ENCODE data around the gene NSUN2.

The NSUN2 gene

DNA sequence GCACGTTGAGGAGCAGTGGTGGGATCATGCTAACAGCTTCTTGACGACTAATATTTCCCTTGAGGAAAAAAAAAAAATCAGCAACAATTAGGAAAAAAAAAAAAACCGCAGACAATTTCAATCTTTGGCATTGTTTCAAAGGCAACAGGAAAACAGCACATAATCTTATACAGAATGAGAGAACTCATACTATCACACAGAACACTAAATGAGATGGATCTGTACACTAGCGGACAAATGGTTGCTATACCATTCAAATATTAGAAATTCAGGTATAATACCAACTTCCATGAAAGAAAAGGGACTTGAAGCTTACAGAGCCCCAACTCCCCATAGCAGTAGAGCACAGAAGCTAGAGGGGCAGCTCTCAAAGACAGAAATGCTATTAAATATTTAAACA is 9.6 kb downstream of the NSUN2 start:
- no peak overlapping the region for H3K27ac ChIP-seq (ENCODE audit: low read length)
- peaks cover 86% of the 10 kb centered on the region for H3K36me3 ChIP-seq (ENCODE audit: control insufficient read depth, low read depth, low read length)
- no peak overlapping the region for H3K4me3 ChIP-seq (ENCODE audit: low read length)

GRCh38 chr5:6616632-6617031 is 16.2 kb downstream of the NSUN2 start:
- Histone ChIP-seq H3K9ac (ENCODE audit: low read length) (no peak overlapping the region), H3K27ac (ENCODE audit: low read length) (no peak overlapping the region), H3K9me3 (ENCODE audit: control insufficient read depth, low read depth, low read length) (no peaks in the 10 kb centered on the region), H3K4me1 (ENCODE audit: control insufficient read depth, low read depth, low read length) (no peaks in the 10 kb centered on the region), H3K27me3 (ENCODE audit: control insufficient read depth, insufficient read depth, low read length) (no peaks in the 10 kb centered on the region), H3K4me3 (ENCODE audit: low read length) (no peak overlapping the region), H3K36me3 (ENCODE audit: control insufficient read depth, low read depth, low read length) (peaks cover 87% of the 10 kb centered on the region)

More for the DNA sequence above, 9.6 kb downstream of the NSUN2 start:
- Histone ChIP-seq H3K4me1 (ENCODE audit: control insufficient read depth, low read depth, low read length) (no peaks in the 10 kb centered on the region), H3K27me3 (ENCODE audit: control insufficient read depth, insufficient read depth, low read length) (no peaks in the 10 kb centered on the region), H3K9ac (ENCODE audit: low read length) (no peak overlapping the region), H3K9me3 (ENCODE audit: control insufficient read depth, low read depth, low read length) (no peaks in the 10 kb centered on the region)

DNA sequence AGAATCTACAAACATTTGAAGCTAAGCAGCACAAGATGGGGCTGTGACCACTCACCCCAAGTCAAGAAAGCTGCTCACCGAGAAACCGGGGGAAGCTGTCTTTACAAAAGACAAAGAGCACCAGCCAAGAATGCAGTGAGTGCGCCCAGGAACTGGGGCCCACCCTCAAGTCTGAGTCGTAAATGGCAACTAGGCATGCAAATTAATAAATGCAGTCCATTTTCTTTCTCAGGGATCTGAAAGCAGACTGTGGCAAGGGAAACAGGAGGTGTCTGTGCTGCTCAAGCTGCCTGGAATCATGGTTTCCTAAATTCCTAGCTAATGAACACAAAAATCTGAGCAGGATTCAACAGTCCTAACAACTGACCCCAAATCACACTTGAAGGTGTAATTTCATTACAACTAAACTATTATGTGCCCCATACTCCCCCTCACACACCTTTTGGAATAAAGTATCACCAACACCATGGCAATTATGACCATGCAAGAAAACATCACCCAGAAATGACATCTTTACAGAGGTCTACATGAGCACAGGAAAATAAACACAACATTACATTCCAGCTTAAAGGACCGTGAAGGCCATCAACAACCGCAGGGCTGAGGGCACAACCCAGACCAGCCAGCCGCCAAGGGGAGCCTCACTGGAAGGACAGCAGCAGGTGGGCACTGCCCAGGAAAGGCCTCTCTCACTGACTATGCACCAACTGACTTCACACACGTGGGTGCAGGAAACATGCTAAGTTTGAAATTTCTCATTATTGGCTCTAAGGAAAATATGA is 17.6 kb downstream of the NSUN2 start:
- Histone ChIP-seq H3K9ac (ENCODE audit: low read length) (no peak overlapping the region), H3K4me3 (ENCODE audit: low read length) (no peak overlapping the region), H3K36me3 (ENCODE audit: control insufficient read depth, low read depth, low read length) (peaks cover 91% of the 10 kb centered on the region), H3K27me3 (ENCODE audit: control insufficient read depth, insufficient read depth, low read length) (no peaks in the 10 kb centered on the region), H3K27ac (ENCODE audit: low read length) (no peak overlapping the region), H3K4me1 (ENCODE audit: control insufficient read depth, low read depth, low read length) (no peaks in the 10 kb centered on the region), H3K9me3 (ENCODE audit: control insufficient read depth, low read depth, low read length) (no peaks in the 10 kb centered on the region)

DNA sequence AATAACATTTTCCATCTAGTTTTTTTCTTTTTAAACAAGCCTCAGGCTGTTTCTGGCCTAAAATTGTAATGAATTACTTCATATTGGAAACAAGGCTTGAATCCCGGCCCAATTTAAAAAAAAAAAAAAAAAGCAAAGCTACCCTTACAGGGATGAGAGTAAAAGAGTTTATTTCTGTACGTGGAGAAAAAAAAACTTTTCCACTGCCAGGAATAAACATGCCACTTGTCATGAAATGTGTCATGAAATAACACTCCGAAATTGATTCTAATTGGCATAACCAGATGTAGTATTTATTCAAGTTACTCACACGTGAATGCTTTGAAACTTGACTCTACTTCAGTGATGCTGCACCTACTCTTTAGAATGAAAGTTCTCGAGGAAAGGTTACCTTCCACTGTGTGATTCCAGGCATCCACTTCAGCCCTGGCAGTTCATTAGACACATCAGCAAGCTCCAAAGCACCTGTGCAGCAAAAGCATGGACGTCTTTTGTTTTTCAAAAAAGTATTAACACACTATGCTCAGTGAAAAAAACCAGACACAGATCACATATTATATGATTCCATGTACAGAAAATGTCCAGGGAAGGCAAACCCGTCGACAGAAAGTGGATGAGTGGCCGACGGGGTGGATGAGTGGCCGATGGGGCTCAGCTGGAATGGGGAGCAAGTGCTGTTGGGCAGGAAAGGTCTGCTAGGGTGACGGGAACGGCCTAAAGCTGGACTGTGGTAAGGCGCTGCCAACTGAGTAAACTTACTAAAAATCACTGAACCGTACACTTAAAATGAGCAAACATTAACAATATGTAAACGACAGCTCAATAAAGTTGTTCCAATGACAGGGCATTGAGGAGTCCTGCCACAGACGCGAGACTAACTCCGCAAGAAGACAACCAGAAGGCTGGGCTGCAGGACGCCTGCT is 21.2 kb downstream of the NSUN2 start:
- Histone ChIP-seq H3K27me3 (ENCODE audit: control insufficient read depth, insufficient read depth, low read length) (no peaks in the 10 kb centered on the region), H3K36me3 (ENCODE audit: control insufficient read depth, low read depth, low read length) (peaks cover 91% of the 10 kb centered on the region), H3K4me1 (ENCODE audit: control insufficient read depth, low read depth, low read length) (no peaks in the 10 kb centered on the region), H3K4me3 (ENCODE audit: low read length) (no peak overlapping the region), H3K27ac (ENCODE audit: low read length) (no peak overlapping the region), H3K9ac (ENCODE audit: low read length) (no peak overlapping the region), H3K9me3 (ENCODE audit: control insufficient read depth, low read depth, low read length) (no peaks in the 10 kb centered on the region)

- no peaks in the 10 kb centered on the region for H3K27me3 ChIP-seq (ENCODE audit: control insufficient read depth, insufficient read depth, low read length)
- H3K27ac ChIP-seq (ENCODE audit: low read length), result no peak overlapping the region
- no peak overlapping the region for H3K9ac ChIP-seq (ENCODE audit: low read length)
- no peak overlapping the region for H3K4me3 ChIP-seq (ENCODE audit: low read length)
- no peaks in the 10 kb centered on the region for H3K4me1 ChIP-seq (ENCODE audit: control insufficient read depth, low read depth, low read length)
- peaks cover 98% of the 10 kb centered on the region for H3K36me3 ChIP-seq (ENCODE audit: control insufficient read depth, low read depth, low read length)
- H3K9me3 ChIP-seq (ENCODE audit: control insufficient read depth, low read depth, low read length), result no peaks in the 10 kb centered on the region
These were observed 24.8 kb downstream of the NSUN2 start for GRCh38 chr5:6608016-6608415.

DNA sequence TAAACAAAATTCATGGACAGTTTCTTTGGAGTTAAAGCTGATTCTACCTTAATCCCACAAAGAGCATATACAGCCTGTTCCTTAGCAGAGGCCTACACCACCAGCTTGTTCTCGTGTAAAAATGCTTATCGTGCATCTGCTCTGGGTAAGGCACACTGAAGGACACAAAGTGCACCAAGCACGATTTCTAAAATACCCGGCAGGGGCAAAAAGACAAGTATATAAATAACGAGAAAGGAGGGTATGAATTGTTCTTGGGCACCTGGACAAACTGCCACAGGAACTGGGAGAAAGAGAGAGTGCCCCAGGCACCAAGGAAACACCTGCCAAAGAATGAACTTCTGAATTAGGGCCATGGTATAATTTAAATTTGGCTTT is 25.3 kb downstream of the NSUN2 start:
- H3K27ac ChIP-seq (ENCODE audit: low read length), result no peak overlapping the region
- peaks cover 98% of the 10 kb centered on the region for H3K36me3 ChIP-seq (ENCODE audit: control insufficient read depth, low read depth, low read length)
- no peaks in the 10 kb centered on the region for H3K9me3 ChIP-seq (ENCODE audit: control insufficient read depth, low read depth, low read length)
- H3K4me1 ChIP-seq (ENCODE audit: control insufficient read depth, low read depth, low read length), result no peaks in the 10 kb centered on the region
- no peak overlapping the region for H3K4me3 ChIP-seq (ENCODE audit: low read length)
- no peaks in the 10 kb centered on the region for H3K27me3 ChIP-seq (ENCODE audit: control insufficient read depth, insufficient read depth, low read length)
- H3K9ac ChIP-seq (ENCODE audit: low read length), result no peak overlapping the region

DNA sequence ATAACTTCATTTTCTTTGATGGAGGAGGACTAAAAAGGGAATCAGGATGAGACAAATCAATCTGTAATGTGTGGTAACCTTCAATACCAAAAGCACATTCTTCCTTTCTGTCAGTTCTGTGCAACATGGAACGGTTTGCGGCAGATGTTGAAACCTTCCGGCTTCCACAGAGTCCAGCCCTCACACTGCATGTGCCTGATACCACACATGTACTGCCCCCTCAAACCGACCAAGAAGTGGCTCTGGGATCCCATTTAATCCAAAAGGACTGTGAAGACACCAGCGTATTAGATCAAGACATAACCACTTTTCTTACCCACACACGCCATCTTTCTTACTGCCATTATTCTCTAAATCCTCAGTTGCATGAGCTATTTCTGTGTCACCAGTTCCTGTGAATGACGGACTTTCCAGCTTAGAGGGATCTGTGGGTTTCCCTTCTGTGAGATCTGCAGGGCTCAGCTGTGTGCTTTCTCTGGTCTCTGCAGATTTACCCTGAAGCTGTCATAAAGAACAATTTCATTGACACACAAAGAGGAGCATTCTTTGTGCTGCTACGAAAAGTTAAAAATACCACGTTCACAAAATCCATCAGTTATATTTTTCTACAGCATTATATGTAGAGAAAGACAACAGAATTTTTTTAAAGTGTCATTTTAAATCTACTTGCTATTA is 25.8 kb downstream of the NSUN2 start:
- Histone ChIP-seq H3K4me3 (ENCODE audit: low read length) (no peak overlapping the region), H3K4me1 (ENCODE audit: control insufficient read depth, low read depth, low read length) (no peaks in the 10 kb centered on the region)

DNA sequence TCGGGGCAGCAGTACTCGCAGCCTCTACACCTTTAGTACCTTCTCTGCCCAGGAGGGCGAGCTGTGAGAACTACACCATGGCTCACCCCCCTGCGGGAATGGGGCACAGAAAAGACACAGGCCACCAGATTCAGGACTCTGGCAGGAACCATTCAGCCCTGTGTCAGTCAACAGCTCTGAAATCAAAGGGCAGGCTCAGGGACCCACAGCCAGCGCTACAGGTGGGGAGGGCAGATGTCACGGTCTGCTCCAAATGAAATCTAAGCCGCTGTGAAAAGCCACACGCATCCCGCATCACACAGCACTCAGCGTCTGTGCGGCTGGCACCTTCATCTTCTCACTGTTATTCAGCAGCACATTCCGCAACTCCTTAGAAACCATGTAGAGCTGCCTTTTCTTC is 27.9 kb downstream of the NSUN2 start:
- Histone ChIP-seq H3K4me3 (ENCODE audit: low read length) (no peak overlapping the region), H3K4me1 (ENCODE audit: control insufficient read depth, low read depth, low read length) (no peaks in the 10 kb centered on the region), H3K9ac (ENCODE audit: low read length) (no peak overlapping the region), H3K27me3 (ENCODE audit: control insufficient read depth, insufficient read depth, low read length) (no peaks in the 10 kb centered on the region), H3K9me3 (ENCODE audit: control insufficient read depth, low read depth, low read length) (no peaks in the 10 kb centered on the region), H3K27ac (ENCODE audit: low read length) (no peak overlapping the region), H3K36me3 (ENCODE audit: control insufficient read depth, low read depth, low read length) (peaks cover 98% of the 10 kb centered on the region)

More for the DNA sequence above, 25.8 kb downstream of the NSUN2 start:
- Histone ChIP-seq H3K27ac (ENCODE audit: low read length) (no peak overlapping the region), H3K36me3 (ENCODE audit: control insufficient read depth, low read depth, low read length) (peaks cover 98% of the 10 kb centered on the region), H3K9me3 (ENCODE audit: control insufficient read depth, low read depth, low read length) (no peaks in the 10 kb centered on the region), H3K9ac (ENCODE audit: low read length) (no peak overlapping the region), H3K27me3 (ENCODE audit: control insufficient read depth, insufficient read depth, low read length) (no peaks in the 10 kb centered on the region)

DNA sequence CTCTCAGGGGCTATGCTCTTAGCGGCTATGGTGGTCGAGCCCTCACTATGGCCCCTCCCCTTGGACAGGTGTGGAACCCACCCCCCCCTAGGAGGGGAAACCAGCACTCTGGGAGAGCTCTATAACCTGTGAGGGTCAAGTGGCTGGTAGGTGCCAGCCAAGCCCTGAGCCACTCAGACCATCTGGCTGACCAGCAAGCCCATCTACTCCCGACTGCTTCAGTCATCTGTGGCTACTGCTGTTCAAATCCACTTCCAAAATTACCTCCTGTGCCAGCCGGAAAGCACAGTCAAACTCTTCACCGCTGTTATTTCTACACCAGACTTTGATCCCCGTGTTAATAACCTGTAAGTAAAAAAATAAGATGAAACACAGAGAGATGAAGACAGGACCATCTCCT is 28.5 kb downstream of the NSUN2 start:
- Histone ChIP-seq H3K27ac (ENCODE audit: low read length) (no peak overlapping the region), H3K9ac (ENCODE audit: low read length) (no peak overlapping the region), H3K27me3 (ENCODE audit: control insufficient read depth, insufficient read depth, low read length) (no peaks in the 10 kb centered on the region), H3K4me3 (ENCODE audit: low read length) (no peak overlapping the region), H3K36me3 (ENCODE audit: control insufficient read depth, low read depth, low read length) (peaks cover 97% of the 10 kb centered on the region), H3K9me3 (ENCODE audit: control insufficient read depth, low read depth, low read length) (no peaks in the 10 kb centered on the region), H3K4me1 (ENCODE audit: control insufficient read depth, low read depth, low read length) (no peaks in the 10 kb centered on the region)

DNA sequence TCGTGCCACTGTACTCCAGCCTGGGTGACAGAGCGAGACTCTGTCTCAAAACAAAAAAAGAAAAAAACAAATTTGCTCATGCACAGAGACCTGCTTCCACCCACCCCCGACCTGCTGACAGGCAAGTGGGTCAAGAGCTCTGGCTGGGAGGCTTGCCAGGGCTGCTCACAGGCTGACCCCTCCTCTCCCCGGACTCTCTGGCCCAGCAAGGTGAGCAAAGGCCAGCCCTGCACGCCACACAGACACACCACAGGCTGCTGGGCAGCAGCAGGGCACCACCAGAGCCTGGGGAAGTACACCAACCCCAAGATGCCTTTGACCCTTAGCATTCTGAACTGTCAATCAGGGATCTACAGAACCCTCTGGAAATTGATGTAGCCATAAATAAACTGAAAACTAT is 29.2 kb downstream of the NSUN2 start:
- Histone ChIP-seq H3K4me1 (ENCODE audit: control insufficient read depth, low read depth, low read length) (no peaks in the 10 kb centered on the region), H3K27me3 (ENCODE audit: control insufficient read depth, insufficient read depth, low read length) (no peaks in the 10 kb centered on the region), H3K36me3 (ENCODE audit: control insufficient read depth, low read depth, low read length) (peaks cover 95% of the 10 kb centered on the region), H3K9ac (ENCODE audit: low read length) (no peak overlapping the region), H3K9me3 (ENCODE audit: control insufficient read depth, low read depth, low read length) (no peaks in the 10 kb centered on the region), H3K27ac (ENCODE audit: low read length) (no peak overlapping the region), H3K4me3 (ENCODE audit: low read length) (no peak overlapping the region)

DNA sequence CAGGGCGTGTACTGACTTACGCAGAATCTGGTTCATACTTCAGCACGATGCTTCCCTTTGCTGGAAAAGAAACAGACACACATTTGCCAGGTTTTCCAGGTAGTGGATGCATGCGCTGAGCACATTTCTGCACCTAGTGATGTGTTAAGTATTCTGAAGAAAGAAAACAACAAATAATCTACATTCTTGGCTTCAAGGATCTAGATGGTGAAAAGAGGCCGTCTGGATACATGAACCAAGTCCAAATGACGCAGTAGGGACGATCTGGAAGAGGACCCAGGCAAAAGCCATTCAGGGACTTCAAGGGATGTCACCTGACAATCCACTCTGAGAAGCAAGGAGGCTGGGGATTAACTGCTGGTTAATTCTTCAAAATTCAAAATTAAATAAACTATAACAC is 30.4 kb downstream of the NSUN2 start:
- Histone ChIP-seq H3K4me3 (ENCODE audit: low read length) (no peak overlapping the region), H3K9me3 (ENCODE audit: control insufficient read depth, low read depth, low read length) (no peaks in the 10 kb centered on the region), H3K27me3 (ENCODE audit: control insufficient read depth, insufficient read depth, low read length) (no peaks in the 10 kb centered on the region), H3K4me1 (ENCODE audit: control insufficient read depth, low read depth, low read length) (no peaks in the 10 kb centered on the region), H3K27ac (ENCODE audit: low read length) (no peak overlapping the region), H3K36me3 (ENCODE audit: control insufficient read depth, low read depth, low read length) (peaks cover 88% of the 10 kb centered on the region), H3K9ac (ENCODE audit: low read length) (no peak overlapping the region)
